ENCODE measurements around the gene EPHB2.

The EPHB2 gene

GRCh38 chr1:22963044-22963677 is 252.5 kb downstream of the EPHB2 start:
- no peak for DNase-seq

- no peak for DNase-seq
These were observed 255.7 kb downstream of the EPHB2 start for GRCh38 chr1:22966309-22966708.

GRCh38 chr1:22967833-22968232 is 257.2 kb downstream of the EPHB2 start:
- no peak for DNase-seq

GRCh38 chr1:22969304-22969709 is 258.7 kb downstream of the EPHB2 start:
- DNase-seq, result no peak

- DNase-seq, result no peak
These were observed 259.5 kb downstream of the EPHB2 start for GRCh38 chr1:22970096-22970495.
